Middle frontal gyrus (tissue), 1 donor: ENCODE measurements around the gene SLC25A48.

ENCODE experiments used
- DNase-seq: peaks from one replicate; pipeline ENCODE4 v3.0.0-alpha.2; 2015; ENCODE audit warnings: low spot score; ENCODE audit errors: extremely low spot score

Gene SLC25A48

DNA sequence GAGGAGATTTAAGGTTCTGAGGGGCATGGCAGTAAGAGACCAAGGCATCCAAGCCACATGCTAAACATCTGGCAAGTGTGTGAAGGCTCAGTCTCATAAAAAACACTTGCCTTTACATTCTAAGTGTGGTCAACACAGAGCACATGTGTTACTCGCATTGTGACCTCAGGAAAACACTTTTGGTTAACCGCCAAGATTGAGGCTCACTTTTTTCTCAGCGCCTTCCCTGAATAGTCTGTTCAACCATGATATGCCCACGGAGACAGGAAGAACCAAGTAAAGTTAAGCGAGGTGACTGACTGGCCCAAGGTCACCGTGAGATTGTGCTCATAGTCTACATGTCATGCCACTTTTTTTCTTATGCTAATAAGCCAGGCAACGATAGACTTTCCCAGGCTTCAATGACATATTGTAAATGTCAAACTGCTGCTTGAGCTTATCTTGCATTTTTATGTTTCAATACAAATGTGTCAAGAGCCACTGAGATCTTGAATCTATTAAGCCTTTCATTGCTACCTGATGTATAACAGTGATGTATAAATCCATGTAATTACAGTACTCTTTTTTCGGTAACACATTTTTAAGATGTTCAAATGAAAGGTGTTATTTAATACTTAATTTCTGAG, 82.3 kb downstream of the SLC25A48 start:
- no peak for DNase-seq

- no peak for DNase-seq
Observed at GRCh38 chr5:135920199-135920598, 85.7 kb downstream of the SLC25A48 start.

GRCh38 chr5:135921388-135921787, 86.9 kb downstream of the SLC25A48 start:
- no peak for DNase-seq

- no peak for DNase-seq
Observed at GRCh38 chr5:135930029-135930948, 95.8 kb downstream of the SLC25A48 start.

- DNase-seq, result no peak
Observed at GRCh38 chr5:135930949-135931295, 96.5 kb downstream of the SLC25A48 start.

GRCh38 chr5:135934939-135935338, 100.5 kb downstream of the SLC25A48 start:
- no peak for DNase-seq

- DNase-seq, result no peak
Observed at GRCh38 chr5:135937245-135937911, 102.9 kb downstream of the SLC25A48 start.
